Measurements from ENCODE around the gene REEP5. TPM values are rescaled to one million over a fixed set of nuclear protein-coding genes. Genes with fewer than 3 reads are reported as not detected.

The REEP5 gene
- total and polyA plus RNA-seq, 2 of the 8 experiments (the other 6 are each of a cell fraction or from before 2014, with no cell fraction given), result 58.3 to 94.3 TPM

DNA sequence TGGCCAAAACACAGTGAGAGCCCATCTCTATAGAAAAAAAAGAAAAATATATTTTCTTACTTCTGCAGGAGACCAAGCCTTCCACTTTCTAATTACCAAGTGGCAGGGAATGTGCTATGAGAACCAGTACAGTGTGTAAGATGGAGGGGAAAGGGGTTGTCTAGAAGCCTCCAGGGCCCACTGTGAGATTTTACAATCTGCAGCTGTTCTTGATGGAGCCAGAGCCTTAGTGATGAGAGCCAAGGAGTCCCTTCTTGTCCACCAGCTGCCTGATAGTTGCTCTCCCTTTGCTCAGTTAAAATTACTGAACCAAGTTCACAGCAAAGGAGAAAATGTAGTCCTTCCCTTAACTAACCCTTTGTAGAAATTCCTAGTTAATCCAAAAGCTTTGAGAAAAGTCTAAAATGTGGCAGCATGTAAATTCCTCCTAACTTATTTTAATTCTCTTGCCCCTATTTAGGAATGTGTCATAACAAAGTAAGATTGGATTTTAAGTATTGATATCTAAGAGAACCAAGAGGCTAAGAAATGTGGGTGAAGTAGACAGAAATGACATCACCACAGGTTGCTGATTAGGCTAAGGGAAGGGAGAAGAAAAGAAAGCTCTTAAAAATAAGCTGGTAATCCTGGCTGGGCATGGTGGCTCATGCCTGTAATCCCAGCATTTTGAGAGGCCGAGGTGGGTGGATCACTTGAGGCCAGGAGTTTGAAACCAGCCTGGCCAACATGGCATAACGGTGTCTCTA is 41.6 kb downstream of the REEP5 start (continued):
- TF ChIP-seq SIRT6 (IDR thresholded peaks at IDR 0.05; ENCODE audit: low read length) (no peak), JUND (IDR thresholded peaks at IDR 0.05; ENCODE audit: low read length) (no peak), CHD2 (IDR thresholded peaks at IDR 0.05; ENCODE audit: low read length) (no peak), TBP (IDR thresholded peaks at IDR 0.05; ENCODE audit: low read depth, low read length) (no peak), TAF1 (IDR thresholded peaks at IDR 0.05; ENCODE audit: low read depth, low read length) (no peak), SP2 (IDR thresholded peaks at IDR 0.05; ENCODE audit: low read length) (no peak), POLR2A (IDR thresholded peaks at IDR 0.05; ENCODE audit: control extremely low read depth in 1 of 2, low read depth in 2 of 2, low read length in 2 of 2) (no peak), RFX5 (IDR thresholded peaks at IDR 0.05; ENCODE audit: borderline replicate concordance, low read depth, low read length) (no peak), KDM5A (IDR thresholded peaks at IDR 0.05; ENCODE audit: low read length) (no peak)
- TF ChIP-seq, protein P1, sequence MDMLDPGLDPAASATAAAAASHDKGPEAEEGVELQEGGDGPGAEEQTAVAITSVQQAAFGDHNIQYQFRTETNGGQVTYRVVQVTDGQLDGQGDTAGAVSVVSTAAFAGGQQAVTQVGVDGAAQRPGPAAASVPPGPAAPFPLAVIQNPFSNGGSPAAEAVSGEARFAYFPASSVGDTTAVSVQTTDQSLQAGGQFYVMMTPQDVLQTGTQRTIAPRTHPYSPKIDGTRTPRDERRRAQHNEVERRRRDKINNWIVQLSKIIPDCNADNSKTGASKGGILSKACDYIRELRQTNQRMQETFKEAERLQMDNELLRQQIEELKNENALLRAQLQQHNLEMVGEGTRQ (IDR thresholded peaks at IDR 0.05; ENCODE audit: low read length), result no peak
